ENCODE measurements around the gene ARRB1.

Gene ARRB1

DNA sequence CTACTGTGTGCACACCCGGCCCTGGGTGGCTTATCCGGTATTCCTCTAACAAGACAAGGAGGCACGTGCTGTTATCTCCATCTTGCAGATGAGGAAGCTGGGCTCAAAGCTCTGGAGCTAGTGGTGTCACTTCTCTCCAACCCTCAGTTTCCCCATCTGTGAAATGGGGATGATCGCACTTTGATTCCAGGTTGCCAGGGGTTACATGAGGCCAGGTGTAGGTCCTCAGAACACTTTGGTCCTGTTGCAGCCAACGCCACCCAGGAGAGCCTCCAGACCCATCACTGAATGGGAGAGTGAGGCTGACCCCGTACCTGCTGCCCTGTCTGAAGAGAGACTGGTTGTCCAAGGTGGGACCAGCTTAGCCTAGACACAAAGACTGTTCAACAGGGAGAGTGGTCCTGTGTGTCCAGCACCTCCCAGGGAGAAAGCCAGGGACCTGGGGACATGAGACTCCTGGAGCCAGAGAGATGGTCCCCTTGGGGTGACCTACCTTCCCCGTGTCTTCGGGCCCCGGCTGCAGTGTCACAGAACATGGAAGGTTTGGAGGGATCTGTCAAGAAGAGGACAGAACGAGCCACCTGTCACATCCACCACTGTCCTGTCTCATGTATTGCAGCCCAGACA, 69.9 kb downstream of the ARRB1 start:
- TF ChIP-seq, protein P1, sequence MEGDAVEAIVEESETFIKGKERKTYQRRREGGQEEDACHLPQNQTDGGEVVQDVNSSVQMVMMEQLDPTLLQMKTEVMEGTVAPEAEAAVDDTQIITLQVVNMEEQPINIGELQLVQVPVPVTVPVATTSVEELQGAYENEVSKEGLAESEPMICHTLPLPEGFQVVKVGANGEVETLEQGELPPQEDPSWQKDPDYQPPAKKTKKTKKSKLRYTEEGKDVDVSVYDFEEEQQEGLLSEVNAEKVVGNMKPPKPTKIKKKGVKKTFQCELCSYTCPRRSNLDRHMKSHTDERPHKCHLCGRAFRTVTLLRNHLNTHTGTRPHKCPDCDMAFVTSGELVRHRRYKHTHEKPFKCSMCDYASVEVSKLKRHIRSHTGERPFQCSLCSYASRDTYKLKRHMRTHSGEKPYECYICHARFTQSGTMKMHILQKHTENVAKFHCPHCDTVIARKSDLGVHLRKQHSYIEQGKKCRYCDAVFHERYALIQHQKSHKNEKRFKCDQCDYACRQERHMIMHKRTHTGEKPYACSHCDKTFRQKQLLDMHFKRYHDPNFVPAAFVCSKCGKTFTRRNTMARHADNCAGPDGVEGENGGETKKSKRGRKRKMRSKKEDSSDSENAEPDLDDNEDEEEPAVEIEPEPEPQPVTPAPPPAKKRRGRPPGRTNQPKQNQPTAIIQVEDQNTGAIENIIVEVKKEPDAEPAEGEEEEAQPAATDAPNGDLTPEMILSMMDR (conservative IDR thresholded peaks at IDR 0.05; ENCODE audit: low read depth, low read length) = no peak
- Histone ChIP-seq H3K4me1 (ENCODE audit: low read depth, poor library complexity, severe bottlenecking) (no peaks in the 10 kb centered on the region), H3K4me2 (no peak overlapping the region), H3K27me3 (ENCODE audit: insufficient read depth, low read depth) (no peaks in the 10 kb centered on the region), H3K36me3 (ENCODE audit: insufficient read depth) (no peaks in the 10 kb centered on the region), H3K9ac (no peak overlapping the region), H3K4me3 (IDR thresholded peaks at IDR 0.05; ENCODE audit: insufficient read depth, low read depth, low read length) (no peak overlapping the region), H3K27ac (no peak overlapping the region), H3K79me2 (ENCODE audit: insufficient read depth, low read depth) (no peaks in the 10 kb centered on the region), H2AFZ (ENCODE audit: low read depth) (no peak overlapping the region), H4K20me1 (ENCODE audit: insufficient read depth) (no peaks in the 10 kb centered on the region)

DNA sequence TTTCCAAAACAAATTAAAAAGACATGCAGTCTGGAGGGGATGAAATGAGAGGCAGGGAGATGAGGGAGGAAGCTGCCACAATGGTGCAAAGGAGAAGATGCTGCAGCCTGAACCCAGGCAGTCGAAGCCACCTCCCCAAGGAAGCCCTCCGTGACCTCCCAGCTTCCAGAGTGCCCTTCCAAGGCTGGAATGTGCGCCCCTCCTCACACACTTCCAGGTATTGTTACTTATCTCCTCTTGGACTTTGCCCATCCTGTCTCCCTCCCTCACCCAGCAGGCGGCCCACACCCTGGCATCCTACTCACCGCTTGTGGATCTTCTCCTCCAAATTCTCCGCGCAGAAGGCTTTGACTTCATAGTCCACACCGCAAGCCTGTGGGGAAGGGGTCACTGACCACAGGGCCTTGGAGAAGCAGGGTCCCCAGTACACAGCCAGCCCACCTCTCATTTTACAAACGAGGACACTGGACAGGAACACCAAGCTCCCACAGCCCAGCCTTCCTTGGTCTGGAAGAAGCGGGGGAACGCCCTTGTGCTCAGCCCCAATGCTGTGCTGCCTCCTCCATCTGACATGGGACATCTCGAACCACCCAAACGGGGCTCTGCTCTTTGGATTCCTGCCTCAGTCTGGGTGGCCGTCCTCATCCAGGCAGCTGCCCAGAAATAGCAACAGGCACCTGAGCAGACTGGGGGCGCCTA, 70.5 kb downstream of the ARRB1 start:
- Histone ChIP-seq H3K36me3 (ENCODE audit: insufficient read depth) (no peaks in the 10 kb centered on the region), H3K4me3 (IDR thresholded peaks at IDR 0.05; ENCODE audit: insufficient read depth, low read depth, low read length) (no peak overlapping the region), H4K20me1 (ENCODE audit: insufficient read depth) (no peaks in the 10 kb centered on the region), H3K79me2 (ENCODE audit: insufficient read depth, low read depth) (no peaks in the 10 kb centered on the region), H2AFZ (ENCODE audit: low read depth) (no peak overlapping the region), H3K4me1 (ENCODE audit: low read depth, poor library complexity, severe bottlenecking) (no peaks in the 10 kb centered on the region), H3K27ac (no peak overlapping the region), H3K4me2 (no peak overlapping the region), H3K27me3 (ENCODE audit: insufficient read depth, low read depth) (no peaks in the 10 kb centered on the region), H3K9ac (no peak overlapping the region)
- TF ChIP-seq, protein P1 (conservative IDR thresholded peaks at IDR 0.05; ENCODE audit: low read depth, low read length) = no peak

DNA sequence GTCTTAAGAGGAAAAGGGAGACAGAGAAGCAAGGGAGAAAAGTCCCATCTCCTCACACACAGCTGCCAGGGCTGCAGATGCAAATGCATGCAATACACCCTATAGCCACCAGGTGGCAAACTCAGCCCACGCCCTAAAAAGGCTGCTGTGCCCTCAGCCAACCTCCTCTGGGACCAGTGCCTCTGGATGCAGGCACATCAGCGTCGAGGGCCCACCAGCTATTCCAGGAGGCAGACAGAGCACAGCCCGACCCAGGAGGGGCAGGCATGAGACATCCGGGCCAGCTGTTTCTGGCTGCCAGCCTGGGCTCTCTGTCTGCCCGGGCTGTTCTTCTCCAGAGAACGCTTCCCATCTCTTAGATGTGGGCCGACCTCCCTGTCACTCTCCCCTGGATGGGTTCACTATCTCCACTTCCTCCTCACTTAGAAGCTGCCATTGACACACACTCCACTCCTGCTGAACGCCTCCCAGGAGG, 71.2 kb downstream of the ARRB1 start:
- Histone ChIP-seq H3K4me1 (ENCODE audit: low read depth, poor library complexity, severe bottlenecking) (no peaks in the 10 kb centered on the region), H3K4me2 (no peak overlapping the region), H4K20me1 (ENCODE audit: insufficient read depth) (no peaks in the 10 kb centered on the region), H3K4me3 (IDR thresholded peaks at IDR 0.05; ENCODE audit: insufficient read depth, low read depth, low read length) (no peak overlapping the region), H3K79me2 (ENCODE audit: insufficient read depth, low read depth) (no peaks in the 10 kb centered on the region), H3K27me3 (ENCODE audit: insufficient read depth, low read depth) (no peaks in the 10 kb centered on the region), H3K36me3 (ENCODE audit: insufficient read depth) (no peaks in the 10 kb centered on the region), H2AFZ (ENCODE audit: low read depth) (no peak overlapping the region), H3K27ac (no peak overlapping the region), H3K9ac (no peak overlapping the region)
- TF ChIP-seq, protein P1 (conservative IDR thresholded peaks at IDR 0.05; ENCODE audit: low read depth, low read length) = peak; percentile 93

- Histone ChIP-seq H2AFZ (ENCODE audit: low read depth) (no peak overlapping the region), H3K4me2 (no peak overlapping the region)
Measured at GRCh38 chr11:75279273-75279672, 72.2 kb downstream of the ARRB1 start.

More at GRCh38 chr11:75279273-75279672, 72.2 kb downstream of the ARRB1 start:
- no peaks in the 10 kb centered on the region for H3K4me1 ChIP-seq (ENCODE audit: low read depth, poor library complexity, severe bottlenecking)
- no peaks in the 10 kb centered on the region for H3K36me3 ChIP-seq (ENCODE audit: insufficient read depth)
- TF ChIP-seq, protein P1 (conservative IDR thresholded peaks at IDR 0.05; ENCODE audit: low read depth, low read length) = no peak
- no peak overlapping the region for H3K9ac ChIP-seq
- no peaks in the 10 kb centered on the region for H4K20me1 ChIP-seq (ENCODE audit: insufficient read depth)
- H3K27ac ChIP-seq = no peak overlapping the region
- H3K4me3 ChIP-seq (IDR thresholded peaks at IDR 0.05; ENCODE audit: insufficient read depth, low read depth, low read length) = no peak overlapping the region
- no peaks in the 10 kb centered on the region for H3K27me3 ChIP-seq (ENCODE audit: insufficient read depth, low read depth)
- H3K79me2 ChIP-seq (ENCODE audit: insufficient read depth, low read depth) = no peaks in the 10 kb centered on the region

Measured in KMS-11 (cell line).